ENCODE results near the gene NFIL3.

Gene NFIL3

DNA sequence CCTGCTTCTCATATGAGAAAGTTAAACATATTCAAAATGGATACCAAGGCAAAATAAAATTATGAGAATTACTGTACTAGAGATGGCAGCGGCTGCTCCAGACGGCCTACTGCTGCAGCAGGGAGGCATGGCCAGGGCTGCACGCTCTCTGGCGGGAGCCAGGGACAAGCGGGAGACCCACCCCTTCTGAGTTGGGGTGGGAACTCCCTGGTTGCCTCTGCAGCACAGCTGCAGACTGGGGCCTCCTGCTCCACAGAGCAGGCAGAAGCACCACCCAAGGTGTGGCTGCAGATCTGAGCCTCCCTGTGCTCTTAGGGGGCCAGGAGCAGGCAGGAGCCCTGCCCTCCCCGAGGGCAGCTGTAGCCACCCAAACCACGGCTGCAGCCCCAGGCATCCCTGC is 59.6 kb downstream of the NFIL3 start:
- no peak for TF ChIP-seq EZH2phosphoT487 (IDR thresholded peaks at IDR 0.05; ENCODE audit: low read length)
- Histone ChIP-seq H3K79me2 (ENCODE audit: low read length) (peaks cover 26% of the 10 kb centered on the region), H3F3A (ENCODE audit: insufficient read depth, low read length) (no peaks in the 10 kb centered on the region), H4K20me1 (ENCODE audit: insufficient read depth, low read length) (no peaks in the 10 kb centered on the region), H3K4me3 (ENCODE audit: low read length) (no peak overlapping the region), H3K4me1 (ENCODE audit: low read length) (0 out of 2 replicates have a peak, but pooled peaks cover 14% of the 10 kb centered on the region), H3K27me3 (replicated peaks; ENCODE audit: insufficient read depth, low read length) (no peaks in the 10 kb centered on the region), H3K36me3 (replicated peaks; ENCODE audit: insufficient read depth, low read length) (no peaks in the 10 kb centered on the region), H3K27ac (ENCODE audit: low read length) (no peak overlapping the region), H3K4me2 (ENCODE audit: low read depth, low read length) (no peak overlapping the region), H3K9ac (ENCODE audit: low read length) (no peak overlapping the region), H3K9me3 (replicated peaks; ENCODE audit: insufficient read depth, low read length) (no peaks in the 10 kb centered on the region), H3K9me2 (replicated peaks; ENCODE audit: insufficient read depth, low read length) (no peaks in the 10 kb centered on the region), H2AFZ (ENCODE audit: low read length) (no peak overlapping the region)
- DNase-seq = no peak

DNA sequence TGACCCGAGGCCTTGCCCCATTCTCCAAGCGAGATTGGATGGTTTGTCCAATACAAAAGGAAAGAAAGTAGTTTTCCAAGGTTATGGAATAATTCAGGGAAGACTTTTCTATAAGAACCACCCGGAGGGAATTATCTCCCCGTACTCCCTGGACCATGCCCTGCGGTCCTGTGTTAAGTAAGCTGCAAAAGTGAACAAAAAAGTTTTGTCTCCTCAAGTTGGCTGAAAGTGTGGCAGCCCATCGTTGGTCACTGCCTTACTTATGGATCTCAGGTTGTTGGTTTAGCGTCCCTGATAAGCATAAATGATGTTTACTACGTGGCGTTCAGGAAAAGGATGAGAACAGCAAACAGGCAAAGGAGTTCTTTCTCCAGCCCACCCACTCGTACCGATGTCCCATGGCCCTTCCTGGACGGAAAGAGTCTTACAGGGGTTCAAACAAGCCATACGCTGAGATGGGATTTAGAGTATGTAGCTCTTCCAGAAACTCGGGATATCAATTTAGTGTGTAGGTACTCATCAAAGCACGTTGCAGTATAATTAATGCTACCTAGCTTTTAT is 61.5 kb downstream of the NFIL3 start:
- Histone ChIP-seq H3K27me3 (replicated peaks; ENCODE audit: insufficient read depth, low read length) (no peaks in the 10 kb centered on the region), H3K4me2 (ENCODE audit: low read depth, low read length) (peak overlapping the region; percentile 56), H3K9ac (ENCODE audit: low read length) (peak overlapping the region; percentile 15; the same call in 1 of the 2 replicates), H3K4me3 (ENCODE audit: low read length) (peak overlapping the region; percentile 47), H3K9me2 (replicated peaks; ENCODE audit: insufficient read depth, low read length) (no peaks in the 10 kb centered on the region), H3K4me1 (ENCODE audit: low read length) (0 out of 2 replicates have a peak, but pooled peaks cover 16% of the 10 kb centered on the region), H4K20me1 (ENCODE audit: insufficient read depth, low read length) (no peaks in the 10 kb centered on the region), H3F3A (ENCODE audit: insufficient read depth, low read length) (no peaks in the 10 kb centered on the region), H3K79me2 (ENCODE audit: low read length) (peaks cover 45% of the 10 kb centered on the region), H3K9me3 (replicated peaks; ENCODE audit: insufficient read depth, low read length) (no peaks in the 10 kb centered on the region), H2AFZ (ENCODE audit: low read length) (peak overlapping the region; percentile 79), H3K36me3 (replicated peaks; ENCODE audit: insufficient read depth, low read length) (no peaks in the 10 kb centered on the region), H3K27ac (ENCODE audit: low read length) (no peak overlapping the region)
- no peak for DNase-seq
- TF ChIP-seq, protein P1, sequence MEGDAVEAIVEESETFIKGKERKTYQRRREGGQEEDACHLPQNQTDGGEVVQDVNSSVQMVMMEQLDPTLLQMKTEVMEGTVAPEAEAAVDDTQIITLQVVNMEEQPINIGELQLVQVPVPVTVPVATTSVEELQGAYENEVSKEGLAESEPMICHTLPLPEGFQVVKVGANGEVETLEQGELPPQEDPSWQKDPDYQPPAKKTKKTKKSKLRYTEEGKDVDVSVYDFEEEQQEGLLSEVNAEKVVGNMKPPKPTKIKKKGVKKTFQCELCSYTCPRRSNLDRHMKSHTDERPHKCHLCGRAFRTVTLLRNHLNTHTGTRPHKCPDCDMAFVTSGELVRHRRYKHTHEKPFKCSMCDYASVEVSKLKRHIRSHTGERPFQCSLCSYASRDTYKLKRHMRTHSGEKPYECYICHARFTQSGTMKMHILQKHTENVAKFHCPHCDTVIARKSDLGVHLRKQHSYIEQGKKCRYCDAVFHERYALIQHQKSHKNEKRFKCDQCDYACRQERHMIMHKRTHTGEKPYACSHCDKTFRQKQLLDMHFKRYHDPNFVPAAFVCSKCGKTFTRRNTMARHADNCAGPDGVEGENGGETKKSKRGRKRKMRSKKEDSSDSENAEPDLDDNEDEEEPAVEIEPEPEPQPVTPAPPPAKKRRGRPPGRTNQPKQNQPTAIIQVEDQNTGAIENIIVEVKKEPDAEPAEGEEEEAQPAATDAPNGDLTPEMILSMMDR (IDR thresholded peaks at IDR 0.05; ENCODE audit: low read length) = no peak
- TF ChIP-seq EZH2phosphoT487 (IDR thresholded peaks at IDR 0.05; ENCODE audit: low read length) = no peak
- no peak for TF ChIP-seq EZH2 (optimal IDR thresholded peaks at IDR 0.05; ENCODE audit: low read depth, low read length)

DNA sequence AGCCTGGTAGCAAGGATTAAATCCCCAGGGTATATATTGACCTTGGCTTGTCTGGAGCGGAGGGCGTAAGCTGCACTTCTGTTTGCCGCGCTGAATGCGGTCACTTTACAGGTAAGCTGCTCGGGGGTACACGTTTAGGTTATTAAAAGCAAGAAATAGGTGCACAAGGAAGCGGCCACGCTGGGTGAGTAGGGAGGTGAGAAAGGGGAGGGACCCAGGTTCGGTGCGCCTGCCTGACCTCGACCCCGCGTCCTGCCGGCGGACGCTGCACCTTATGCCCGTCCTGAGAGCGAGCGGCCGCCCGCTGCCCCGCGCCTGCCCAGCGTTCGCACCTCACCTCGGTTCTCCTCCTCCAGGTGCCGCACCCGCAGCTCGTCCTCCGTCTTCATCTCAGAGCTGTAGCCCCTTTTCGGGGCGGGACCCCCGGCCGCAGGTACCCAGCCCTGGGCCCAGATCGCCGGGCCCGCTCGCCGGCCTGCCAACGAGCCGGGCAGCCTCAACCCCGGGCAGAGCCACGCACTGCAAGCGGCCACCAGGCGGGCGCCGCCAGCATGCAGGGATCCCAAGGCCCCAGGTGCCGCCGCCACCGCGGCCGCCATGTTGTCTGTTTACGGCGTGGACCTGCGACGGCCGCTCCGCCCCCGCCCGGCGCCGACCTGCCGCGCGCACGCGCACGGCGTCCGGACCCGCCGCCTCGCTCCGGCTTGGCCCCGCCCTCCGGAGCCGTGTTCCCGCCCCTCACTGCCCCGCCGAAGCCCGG is 62.2 kb downstream of the NFIL3 start, which contains the start of gene AUH:
TSS of gene AUH (minus strand) at position 628 of the 760 bp plus-strand sequence. CDS start at position 599, 29 bp downstream.
- DNase-seq = peak; percentile 87
- Histone ChIP-seq H4K20me1 (ENCODE audit: insufficient read depth, low read length) (no peaks in the 10 kb centered on the region), H3K9me2 (replicated peaks; ENCODE audit: insufficient read depth, low read length) (no peaks in the 10 kb centered on the region), H3K27me3 (replicated peaks; ENCODE audit: insufficient read depth, low read length) (no peaks in the 10 kb centered on the region), H3K4me1 (ENCODE audit: low read length) (0 out of 2 replicates have a peak, but pooled peaks cover 16% of the 10 kb centered on the region), H3K4me2 (ENCODE audit: low read depth, low read length) (peak within 1 kb of the TSS; percentile 97), H3K9ac (ENCODE audit: low read length) (peak within 1 kb of the TSS; percentile 87), H3K9me3 (replicated peaks; ENCODE audit: insufficient read depth, low read length) (no peaks in the 10 kb centered on the region), H3K79me2 (ENCODE audit: low read length) (peaks cover 52% of the 10 kb centered on the region), H3K36me3 (replicated peaks; ENCODE audit: insufficient read depth, low read length) (no peaks in the 10 kb centered on the region), H3K27ac (ENCODE audit: low read length) (peak within 1 kb of the TSS; percentile 62; the same call in 1 of the 2 replicates), H3K4me3 (ENCODE audit: low read length) (peak within 1 kb of the TSS; percentile 84), H2AFZ (ENCODE audit: low read length) (peak within 1 kb of the TSS; percentile 93), H3F3A (ENCODE audit: insufficient read depth, low read length) (no peaks in the 10 kb centered on the region)
- no peak for TF ChIP-seq EZH2 (optimal IDR thresholded peaks at IDR 0.05; ENCODE audit: low read depth, low read length)
- TF ChIP-seq, protein P1 (IDR thresholded peaks at IDR 0.05; ENCODE audit: low read length) = no peak
- TF ChIP-seq EZH2phosphoT487 (IDR thresholded peaks at IDR 0.05; ENCODE audit: low read length) = no peak

Data from MM.1S (cell line).